Heart left ventricle (tissue), 13 donors: ENCODE results near the gene KIAA1217.

Source experiments
- POLR2A ChIP-seq, 2 donors: fragments of 450-650 bp; IDR thresholded peaks; one replicate each; pipeline ENCODE4 v1.6.1; 2017; ENCODE audit warnings: antibody characterized with exemption in 2 of 2, mild to moderate bottlenecking in 2 of 2, moderate library complexity in 2 of 2
- TF ChIP-seq, protein P1 (sequence below), 12 donors: fragments of 200-600 bp; sonication (generic) in 4 of 12; IDR thresholded peaks; one replicate each; pipeline versions ENCODE4 v1.5.0 to v1.8.0; 2018 to 2022; ENCODE audit warnings: antibody characterized with exemption in 12 of 12, mild to moderate bottlenecking in 5 of 12
- donor health status: ischemic (EF 13 %, LVEDD 7.1; RV severe dilation, severe dysfunction).
- donor health status: DM: no; HTN: yes; CAD: no.
- donor health status: DM: no; HTN: no; CAD: no.
- donor health status: ischemic (EF 25% LVEDD 6.9; RV normal size, moderate dysfunction).
- donor health status: ischemic (EF 25% LVEDD 5.7; RV mildly dilated, moderate dysfunction).
- donor health status: ischemic (EF 35%, LVEDD 5.7; RV mildly dilated, moderate dysfunction).
- donor health status: nonischemic (EF 11% LVEDD 7.7; RV severe dilation, severe dysfunction).
- donor health status: DM: yes; HTN: yes; CAD: no.
- donor health status: PGD.
- donor health status: ischemic (EF 29% LVEDD 5.4; RV normal size, mild dysfunction).
- donor health status: nonischemic (EF 23%, LVEDD 6.1; RV moderate dilation, normal function).

DNA sequence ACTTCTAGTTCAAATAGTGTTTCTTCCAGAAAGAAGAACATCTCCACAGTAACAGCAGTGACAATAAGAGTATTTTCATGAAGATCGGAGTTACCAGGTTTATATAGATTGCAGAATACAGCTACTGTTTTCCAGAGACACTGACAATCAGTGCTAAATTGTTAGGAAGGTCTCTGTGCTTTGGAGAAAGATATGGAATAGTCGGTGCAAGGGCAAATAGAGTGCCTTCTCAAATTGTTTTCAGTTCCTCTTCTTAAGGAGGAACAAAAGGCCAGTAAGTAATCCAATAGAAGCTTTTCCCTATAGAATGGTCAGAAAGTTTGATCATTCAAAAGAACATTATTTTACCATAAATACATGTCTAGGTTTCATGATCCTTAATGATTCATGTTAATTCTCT, 2.6 kb upstream of the KIAA1217 start:
- TF ChIP-seq, protein P1, sequence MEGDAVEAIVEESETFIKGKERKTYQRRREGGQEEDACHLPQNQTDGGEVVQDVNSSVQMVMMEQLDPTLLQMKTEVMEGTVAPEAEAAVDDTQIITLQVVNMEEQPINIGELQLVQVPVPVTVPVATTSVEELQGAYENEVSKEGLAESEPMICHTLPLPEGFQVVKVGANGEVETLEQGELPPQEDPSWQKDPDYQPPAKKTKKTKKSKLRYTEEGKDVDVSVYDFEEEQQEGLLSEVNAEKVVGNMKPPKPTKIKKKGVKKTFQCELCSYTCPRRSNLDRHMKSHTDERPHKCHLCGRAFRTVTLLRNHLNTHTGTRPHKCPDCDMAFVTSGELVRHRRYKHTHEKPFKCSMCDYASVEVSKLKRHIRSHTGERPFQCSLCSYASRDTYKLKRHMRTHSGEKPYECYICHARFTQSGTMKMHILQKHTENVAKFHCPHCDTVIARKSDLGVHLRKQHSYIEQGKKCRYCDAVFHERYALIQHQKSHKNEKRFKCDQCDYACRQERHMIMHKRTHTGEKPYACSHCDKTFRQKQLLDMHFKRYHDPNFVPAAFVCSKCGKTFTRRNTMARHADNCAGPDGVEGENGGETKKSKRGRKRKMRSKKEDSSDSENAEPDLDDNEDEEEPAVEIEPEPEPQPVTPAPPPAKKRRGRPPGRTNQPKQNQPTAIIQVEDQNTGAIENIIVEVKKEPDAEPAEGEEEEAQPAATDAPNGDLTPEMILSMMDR (IDR thresholded peaks at IDR 0.05) = no peak
- no peak for TF ChIP-seq POLR2A (IDR thresholded peaks at IDR 0.05)
